DND-41 (cell line): ENCODE measurements around the gene GLDN.

Experiments used
- ATAC-seq: fragments of 200-7000 bp; cut with Tn5 transposase; 3 replicates; pipeline ENCODE4 v1.9.1; 2021; ENCODE audit warnings: low read depth; ENCODE audit not compliant: insufficient read depth
- DNase-seq: peaks from one replicate; pipeline ENCODE4 v3.0.0-alpha.2; 2020
- H2AFZ ChIP-seq: 2 replicates; pipeline ENCODE4 v1.6.0; 2012; ENCODE audit warnings: low read depth, low read length
- H3K27ac ChIP-seq: 2 replicates; pipeline ENCODE4 v1.5.1; 2012; ENCODE audit warnings: low read length, inconsistent platforms
- H3K27me3 ChIP-seq: fragments of 200-600 bp; sonication (generic); 2 replicates; pipeline ENCODE4 v1.6.0; 2012; ENCODE audit warnings: low read length, mild to moderate bottlenecking, inconsistent platforms; ENCODE audit not compliant: insufficient read depth, poor library complexity
- H3K36me3 ChIP-seq: 2 replicates; pipeline ENCODE4 v1.5.1; 2012; ENCODE audit warnings: low read length, inconsistent platforms; ENCODE audit not compliant: insufficient read depth
- H3K4me1 ChIP-seq: 2 replicates; pipeline ENCODE4 v1.5.1; 2012; ENCODE audit warnings: mild to moderate bottlenecking, low read length; ENCODE audit not compliant: insufficient read depth
- H3K4me2 ChIP-seq: 2 replicates; pipeline ENCODE4 v1.6.0; 2012; ENCODE audit warnings: mild to moderate bottlenecking, moderate library complexity, low read length, inconsistent platforms; ENCODE audit not compliant: insufficient read depth
- H3K4me3 ChIP-seq, 2 experiments: fragments of 200-600 bp in 1 of 2; shearing (Covaris generic) in 1 of 2; 2 replicates each; pipeline ENCODE4 v1.5.1; 2012 to 2016; ENCODE audit warnings: inconsistent platforms in 2 of 2, low read length in 2 of 2, mild to moderate bottlenecking in 2 of 2, low read depth in 1 of 2, moderate library complexity in 1 of 2
- H3K79me2 ChIP-seq: 2 replicates; pipeline ENCODE4 v1.6.0; 2012; ENCODE audit warnings: low read length, inconsistent platforms; ENCODE audit not compliant: insufficient read depth
- H3K9ac ChIP-seq: 2 replicates; pipeline ENCODE4 v1.6.0; 2012; ENCODE audit warnings: low read depth, mild to moderate bottlenecking, inconsistent platforms, low read length, moderate library complexity
- H3K9me3 ChIP-seq: 2 replicates; pipeline ENCODE4 v1.5.1; 2012; ENCODE audit warnings: low read length, moderate library complexity, mild to moderate bottlenecking, inconsistent platforms; ENCODE audit not compliant: insufficient read depth, severe bottlenecking
- H4K20me1 ChIP-seq: 2 replicates; pipeline ENCODE4 v1.6.0; 2012; ENCODE audit warnings: low read length; ENCODE audit not compliant: insufficient read depth
- CTCF ChIP-seq: IDR thresholded peaks from 2 replicates; pipeline ENCODE4 v1.5.1; 2012; ENCODE audit warnings: borderline replicate concordance, low read length, moderate library complexity, mild to moderate bottlenecking; ENCODE audit not compliant: poor library complexity, severe bottlenecking; ENCODE audit errors: extremely low read depth
- EZH2 ChIP-seq: IDR thresholded peaks from 3 replicates; pipeline ENCODE4 v1.6.1; 2012; ENCODE audit warnings: borderline replicate concordance, low read depth, mild to moderate bottlenecking, moderate library complexity, low read length, inconsistent platforms; ENCODE audit not compliant: severe bottlenecking

Gene GLDN

GRCh38 chr15:51375966-51376640, 34.6 kb downstream of the GLDN start:
- Histone ChIP-seq H3K9me3 (no peaks in the 10 kb centered on the region), H3K9ac (no peak overlapping the region)
- TF ChIP-seq EZH2, result no peak
- no peak for TF ChIP-seq CTCF

GRCh38 chr15:51377038-51377786, 35.8 kb downstream of the GLDN start:
- Histone ChIP-seq H3K4me1 (no peaks in the 10 kb centered on the region), H3K27me3 (no peaks in the 10 kb centered on the region), H3K4me2 (no peak overlapping the region), H3K36me3 (no peaks in the 10 kb centered on the region), H3K9me3 (no peaks in the 10 kb centered on the region), H3K9ac (no peak overlapping the region), H4K20me1 (no peaks in the 10 kb centered on the region), H3K79me2 (no peaks in the 10 kb centered on the region), H2AFZ (no peak overlapping the region), H3K27ac (no peak overlapping the region), H3K4me3 (no peak overlapping the region)
- ATAC-seq (no peak), DNase-seq (no peak)
- no peak for TF ChIP-seq EZH2
- no peak for TF ChIP-seq CTCF

More at GRCh38 chr15:51375966-51376640, 34.6 kb downstream of the GLDN start:
- Histone ChIP-seq H3K27me3 (no peaks in the 10 kb centered on the region), H4K20me1 (no peaks in the 10 kb centered on the region), H2AFZ (no peak overlapping the region), H3K4me3 (no peak overlapping the region), H3K27ac (no peak overlapping the region), H3K4me1 (no peaks in the 10 kb centered on the region), H3K36me3 (no peaks in the 10 kb centered on the region), H3K4me2 (no peak overlapping the region), H3K79me2 (no peaks in the 10 kb centered on the region)
- ATAC-seq, result no peak
- no peak for DNase-seq

GRCh38 chr15:51378406-51378805, 37.0 kb downstream of the GLDN start:
- H3K9me3 ChIP-seq, result no peaks in the 10 kb centered on the region
- no peak overlapping the region for H3K4me3 ChIP-seq
- H3K4me1 ChIP-seq, result no peaks in the 10 kb centered on the region
- H3K79me2 ChIP-seq, result no peaks in the 10 kb centered on the region
- ATAC-seq (no peak), DNase-seq (no peak)
- no peak overlapping the region for H2AFZ ChIP-seq
- H4K20me1 ChIP-seq, result no peaks in the 10 kb centered on the region
- no peaks in the 10 kb centered on the region for H3K27me3 ChIP-seq
- H3K9ac ChIP-seq, result no peak overlapping the region
- no peak overlapping the region for H3K27ac ChIP-seq
- no peak for TF ChIP-seq EZH2
- TF ChIP-seq CTCF, result no peak
- H3K4me2 ChIP-seq, result no peak overlapping the region
- H3K36me3 ChIP-seq, result no peaks in the 10 kb centered on the region
